HG02870 (cell line): ENCODE data around the gene EHD4.
A peak's percentile ranks its signal among the peaks of the same experiment; 100 is the strongest.

Source experiments
- ATAC-seq: cut with Tn5 transposase; IDR thresholded peaks from one replicate; pipeline ENCODE4 v1.9.1; 2021; ENCODE audit warnings: mild to moderate bottlenecking, moderate library complexity; ENCODE audit not compliant: unreplicated experiment

The EHD4 gene

GRCh38 chr15:41958002-41958420, 14.3 kb downstream of the EHD4 start:
- no peak for ATAC-seq

- peak; percentile 68 for ATAC-seq
Measured at GRCh38 chr15:41957021-41957897, 15.1 kb downstream of the EHD4 start.

DNA sequence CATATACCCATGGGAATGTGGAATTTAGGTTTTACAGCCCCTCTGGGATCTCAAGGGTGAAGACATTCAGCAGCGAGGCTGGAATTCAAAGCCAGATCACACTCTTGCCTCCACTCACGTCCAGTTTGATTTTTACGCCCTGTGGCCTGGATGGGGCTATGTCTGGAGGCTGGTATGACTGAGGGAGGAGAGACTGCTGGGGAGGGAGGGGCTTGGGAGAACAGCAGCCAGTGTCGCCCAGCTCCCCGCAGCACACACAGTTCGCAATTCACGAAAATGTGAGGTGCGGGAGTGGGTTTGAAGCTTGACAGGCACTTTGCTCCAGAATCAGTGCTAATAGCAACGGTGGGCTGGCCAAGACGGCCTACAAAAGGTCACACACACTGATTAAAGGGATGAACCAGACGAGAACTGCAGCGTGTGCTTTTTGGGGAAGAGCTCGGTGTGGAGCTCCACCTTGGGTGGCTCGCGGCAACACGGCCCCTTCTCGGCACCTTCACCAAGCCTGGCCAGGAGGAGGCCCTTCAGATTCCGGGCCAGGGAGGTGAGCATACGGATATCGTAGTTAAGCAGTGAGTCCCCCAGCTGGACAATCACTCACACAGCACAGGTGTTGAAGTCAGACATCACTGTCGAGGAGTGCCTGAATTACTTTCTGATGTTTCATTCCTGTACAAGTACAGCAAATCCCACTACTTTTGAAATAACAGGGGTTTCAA, 16.4 kb downstream of the EHD4 start:
- ATAC-seq = no peak

- ATAC-seq = no peak
Measured at GRCh38 chr15:41955100-41955499, 17.3 kb downstream of the EHD4 start.

DNA sequence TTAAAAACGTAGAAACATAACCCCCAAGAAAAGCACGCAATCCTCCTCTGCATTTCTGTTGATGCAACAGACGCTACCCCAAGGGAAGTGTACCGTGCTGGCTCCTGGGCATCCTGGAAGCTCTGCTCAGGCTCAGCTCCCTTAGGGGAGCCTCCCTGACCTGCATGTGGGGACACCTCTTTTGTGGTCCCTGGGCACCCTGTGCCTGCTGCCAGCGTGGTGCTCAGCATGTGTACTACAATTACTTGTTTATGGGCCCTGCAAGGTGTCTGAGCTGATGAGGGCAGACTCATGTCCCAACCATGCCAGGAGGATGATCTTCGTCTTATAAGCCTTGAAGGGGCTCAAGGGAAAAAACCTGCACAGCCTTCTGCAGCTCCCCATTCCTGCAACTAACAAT, 18.3 kb downstream of the EHD4 start:
- ATAC-seq = no peak

- ATAC-seq = no peak
Measured at GRCh38 chr15:41952013-41952563, 20.3 kb downstream of the EHD4 start.

DNA sequence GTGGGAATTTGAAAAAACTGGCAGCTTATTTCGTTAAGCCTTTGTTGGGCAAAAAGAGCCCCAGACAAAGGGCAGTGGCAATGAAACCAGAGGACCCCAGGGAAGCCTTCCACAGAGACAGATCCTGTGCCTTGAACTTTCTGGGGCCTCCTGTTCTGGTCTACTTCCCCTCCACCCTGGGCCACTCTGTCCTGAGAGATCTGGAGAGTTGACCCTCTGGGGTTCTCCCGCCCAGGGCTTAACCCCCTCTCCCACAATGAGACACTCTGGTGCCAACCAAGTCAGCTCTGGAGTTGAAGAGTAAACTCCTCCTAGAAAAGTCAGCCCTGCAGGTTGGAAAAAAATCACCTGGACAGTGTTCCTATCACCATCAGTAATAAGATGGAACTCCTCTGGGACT, 20.8 kb downstream of the EHD4 start:
- no peak for ATAC-seq

GRCh38 chr15:41950489-41950888, 21.9 kb downstream of the EHD4 start:
- ATAC-seq = no peak

GRCh38 chr15:41950127-41950483, 22.3 kb downstream of the EHD4 start:
- ATAC-seq = no peak

- no peak for ATAC-seq
Measured at GRCh38 chr15:41949401-41950126, 22.8 kb downstream of the EHD4 start.

- no peak for ATAC-seq
Measured at GRCh38 chr15:41948490-41948889, 23.9 kb downstream of the EHD4 start.

DNA sequence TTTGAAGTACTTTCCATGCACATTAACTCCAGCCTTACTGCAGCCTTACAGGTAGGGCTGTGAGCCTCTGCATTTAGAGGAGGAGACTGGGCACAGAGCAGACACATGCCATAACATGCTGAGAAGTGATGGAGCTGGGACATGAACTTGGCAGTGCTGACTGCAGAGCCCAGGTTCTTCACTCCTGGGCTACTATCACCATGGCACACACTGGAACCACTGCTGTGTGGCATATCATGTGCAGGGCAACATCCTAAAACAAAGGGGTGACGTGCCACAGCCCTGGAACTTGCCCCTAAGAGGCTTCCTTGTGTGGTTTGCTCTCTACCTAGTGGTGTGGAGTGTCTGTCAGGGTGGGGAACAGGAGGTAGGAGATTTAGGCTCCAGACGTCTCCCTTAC, 25.4 kb downstream of the EHD4 start:
- ATAC-seq = no peak

DNA sequence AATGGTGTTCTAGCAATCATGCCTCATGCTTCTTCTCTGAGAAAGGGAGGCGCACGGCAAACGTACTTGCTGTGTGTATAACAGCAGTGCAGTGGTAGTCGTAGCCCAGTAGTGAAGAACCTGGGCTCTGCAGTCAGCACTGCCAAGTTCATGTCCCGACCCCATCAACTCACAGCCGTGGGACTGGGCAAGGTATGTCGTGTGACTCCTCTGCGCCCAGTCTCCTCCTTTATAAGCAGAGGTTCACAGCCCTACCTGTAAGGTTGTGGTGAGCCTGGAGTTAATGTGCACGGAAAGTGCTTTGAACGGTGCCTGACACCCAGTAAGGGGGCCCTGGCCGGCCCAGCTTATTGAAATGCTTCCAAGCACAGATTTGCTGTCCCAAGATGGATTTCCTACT, 26.6 kb downstream of the EHD4 start:
- ATAC-seq = no peak

DNA sequence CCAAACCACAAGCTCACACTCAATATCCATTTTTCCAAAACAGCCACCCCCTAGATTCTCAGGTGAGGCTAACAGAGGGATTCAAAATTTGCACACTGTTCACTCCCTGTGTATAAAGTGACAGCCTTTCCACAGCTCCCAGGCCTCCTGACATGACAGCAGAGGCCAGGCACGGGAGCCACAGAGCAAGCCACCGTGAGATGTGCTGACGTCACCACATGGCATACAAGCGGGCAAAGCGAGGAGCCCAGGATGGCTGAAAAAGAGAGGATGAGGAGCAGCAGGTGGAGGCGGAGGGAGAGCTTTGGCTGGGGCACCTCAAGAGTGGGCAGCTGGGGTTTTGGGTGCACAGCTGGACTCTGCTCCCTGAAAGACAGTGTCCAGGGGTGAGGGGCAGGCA, 27.1 kb downstream of the EHD4 start:
- ATAC-seq = no peak

DNA sequence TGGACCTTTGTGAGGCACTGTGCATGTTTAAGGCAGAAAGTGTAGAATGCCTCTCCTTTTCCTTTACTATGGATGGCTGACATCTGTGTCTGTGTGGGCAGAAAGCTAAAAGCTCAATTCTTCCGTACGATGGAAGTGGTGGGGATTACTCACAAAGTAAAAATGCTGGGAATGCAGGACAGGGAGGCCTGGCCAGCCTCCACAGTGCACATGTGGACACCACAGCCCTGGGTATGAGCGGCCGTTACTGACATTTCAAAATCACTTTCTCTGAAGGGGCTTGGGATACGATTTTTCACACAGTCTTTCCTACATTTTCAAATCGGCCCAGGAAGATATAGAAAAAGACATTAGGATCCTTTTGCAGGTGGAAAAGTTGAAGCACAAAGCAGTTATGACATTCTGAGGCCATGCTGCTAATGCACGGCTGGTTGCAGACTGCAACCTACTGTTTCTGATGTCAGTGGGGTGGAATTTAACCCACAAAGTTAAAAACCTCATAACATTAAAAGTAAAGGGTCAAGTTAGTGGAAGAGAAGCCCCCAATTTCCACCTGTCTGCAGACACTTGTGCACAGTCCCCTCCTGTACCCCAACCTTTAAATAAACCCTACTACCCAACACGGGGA, 27.9 kb downstream of the EHD4 start:
- ATAC-seq = no peak

GRCh38 chr15:41943543-41944312, 28.6 kb downstream of the EHD4 start:
- no peak for ATAC-seq

DNA sequence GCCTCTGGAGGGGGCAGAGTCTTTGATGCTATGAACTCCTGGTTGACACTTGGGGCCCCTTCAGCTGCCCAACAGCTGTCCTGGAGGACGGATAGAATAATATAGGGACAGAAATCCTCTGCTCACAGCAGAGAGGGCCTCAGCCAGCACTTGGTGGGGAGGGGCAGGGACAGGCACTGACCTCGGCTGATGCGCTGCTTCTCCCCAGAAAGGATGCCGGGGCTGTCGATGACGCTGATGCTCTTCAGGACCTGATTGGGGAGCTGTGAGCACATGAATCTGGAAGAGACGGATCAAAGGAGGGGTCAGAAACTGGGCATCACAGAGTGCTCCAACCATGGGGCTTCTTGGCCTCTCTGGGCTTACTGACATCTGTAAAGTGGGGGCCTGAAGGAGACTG, 29.5 kb downstream of the EHD4 start:
- ATAC-seq = no peak

DNA sequence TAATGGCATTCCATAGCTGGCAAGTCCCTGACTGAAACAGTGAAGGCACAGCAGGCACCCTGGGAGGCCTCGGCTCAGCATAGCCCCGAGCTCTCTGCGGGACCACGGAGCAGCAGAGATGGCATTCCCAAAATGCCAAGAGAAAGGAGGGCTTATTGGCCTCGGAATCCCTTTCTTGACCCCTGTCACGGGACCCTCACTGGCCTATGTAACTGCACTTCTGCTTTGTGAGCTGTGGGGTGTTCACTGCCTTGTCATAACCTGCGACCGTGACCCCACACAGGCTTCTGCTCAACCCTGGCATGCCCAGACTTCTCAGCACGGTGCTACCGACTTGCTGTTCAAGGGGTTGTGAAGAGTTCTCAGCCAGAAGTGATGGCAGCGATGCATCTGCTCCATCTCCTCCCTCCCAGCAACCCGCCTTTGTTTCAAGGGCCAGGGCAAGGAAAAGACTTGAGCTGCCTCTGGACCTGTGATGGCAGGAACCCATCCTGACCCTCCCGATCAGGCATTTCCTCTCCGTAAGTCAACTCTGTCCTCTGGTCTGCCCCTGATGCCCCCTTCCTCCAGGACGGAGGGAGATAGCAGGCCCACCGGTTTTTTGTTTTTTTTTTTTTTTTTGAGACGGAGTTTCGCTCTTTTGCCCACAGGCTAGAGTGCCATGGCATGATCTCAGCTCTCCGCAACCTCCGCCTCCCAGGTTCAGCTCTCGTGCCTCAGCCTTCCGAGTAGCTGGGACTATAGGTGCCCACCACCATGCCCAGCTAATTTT, 30.5 kb downstream of the EHD4 start:
- no peak for ATAC-seq

DNA sequence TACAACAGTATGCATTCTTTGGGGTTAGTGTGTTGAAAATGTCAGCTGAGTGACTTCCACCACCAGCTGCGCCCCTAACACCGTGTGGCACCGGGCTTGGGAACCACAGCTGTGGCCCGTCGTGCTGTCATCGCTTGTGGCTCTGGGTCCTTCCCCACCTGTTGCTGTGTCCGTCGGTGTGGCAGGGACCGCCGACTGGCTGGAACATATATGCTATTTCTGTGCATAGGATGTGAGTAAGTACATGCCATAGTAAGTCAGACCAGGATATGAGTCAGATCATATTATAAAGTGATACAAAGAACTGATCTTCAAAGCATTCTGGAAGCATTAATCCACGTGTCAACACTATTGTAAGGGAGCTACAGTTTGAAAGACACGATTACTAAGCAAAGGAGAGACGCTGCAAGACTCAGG, 31.9 kb downstream of the EHD4 start:
- ATAC-seq = no peak
